GM20431 (cell line): ENCODE measurements around the gene NRSN2.
"Not testable (repeated sequence)": the region's sequence is repeated elsewhere in the genome, so short reads cannot be mapped to it uniquely, and the experiment has no call there.

Experiments
- in situ Hi-C: fragments of 300-500 bp; cut with MseI, MboI; formaldehyde crosslinking; loops from one replicate; pipeline ENCODE4 v1.15.0; 2020; ENCODE audit warnings: low sequenced_read_pairs; ENCODE audit not compliant: unreplicated experiment

The NRSN2 gene

DNA sequence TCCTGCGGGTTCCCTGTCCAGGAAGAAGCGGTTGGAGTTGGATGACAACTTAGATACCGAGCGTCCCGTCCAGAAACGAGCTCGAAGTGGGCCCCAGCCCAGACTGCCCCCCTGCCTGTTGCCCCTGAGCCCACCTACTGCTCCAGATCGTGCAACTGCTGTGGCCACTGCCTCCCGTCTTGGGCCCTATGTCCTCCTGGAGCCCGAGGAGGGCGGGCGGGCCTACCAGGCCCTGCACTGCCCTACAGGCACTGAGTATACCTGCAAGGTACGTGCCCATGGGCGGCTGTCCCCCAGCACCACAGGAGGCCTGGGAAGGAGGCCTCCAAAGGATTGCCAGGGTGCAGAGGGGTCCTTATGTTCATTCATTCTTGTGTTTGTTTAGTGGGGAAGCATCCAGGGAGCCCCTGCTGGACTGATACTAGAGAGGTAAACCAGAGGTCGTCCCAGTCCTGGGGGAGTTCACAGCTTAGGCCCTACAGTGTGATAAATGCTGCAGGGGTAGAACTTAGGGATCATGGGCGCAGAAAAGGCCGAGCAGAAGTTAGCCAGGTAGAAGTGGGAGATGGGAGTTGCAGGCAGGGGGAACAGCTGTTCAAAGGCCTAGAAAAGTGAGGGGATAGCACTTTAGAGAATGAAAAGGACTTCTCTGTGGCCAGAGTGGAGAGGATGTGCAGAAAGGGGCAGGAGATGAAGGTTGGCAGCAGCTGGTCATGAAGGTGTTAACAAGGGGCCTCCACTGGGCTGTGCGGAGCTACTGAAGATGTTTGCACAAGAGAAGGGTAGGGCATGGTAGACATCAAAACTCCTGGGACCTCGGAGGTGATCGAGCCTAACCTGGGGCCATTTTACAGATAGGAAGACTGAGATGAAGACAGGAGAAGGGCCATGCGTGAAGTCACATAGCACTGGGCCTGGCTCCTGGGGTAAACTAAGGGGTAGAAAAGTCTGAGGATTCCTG, 41.4 kb downstream of the NRSN2 start:
- in situ Hi-C loops = no loop called here

- in situ Hi-C loops = no loop called here
These were observed 42.3 kb downstream of the NRSN2 start for GRCh38 chr20:389220-389619.

DNA sequence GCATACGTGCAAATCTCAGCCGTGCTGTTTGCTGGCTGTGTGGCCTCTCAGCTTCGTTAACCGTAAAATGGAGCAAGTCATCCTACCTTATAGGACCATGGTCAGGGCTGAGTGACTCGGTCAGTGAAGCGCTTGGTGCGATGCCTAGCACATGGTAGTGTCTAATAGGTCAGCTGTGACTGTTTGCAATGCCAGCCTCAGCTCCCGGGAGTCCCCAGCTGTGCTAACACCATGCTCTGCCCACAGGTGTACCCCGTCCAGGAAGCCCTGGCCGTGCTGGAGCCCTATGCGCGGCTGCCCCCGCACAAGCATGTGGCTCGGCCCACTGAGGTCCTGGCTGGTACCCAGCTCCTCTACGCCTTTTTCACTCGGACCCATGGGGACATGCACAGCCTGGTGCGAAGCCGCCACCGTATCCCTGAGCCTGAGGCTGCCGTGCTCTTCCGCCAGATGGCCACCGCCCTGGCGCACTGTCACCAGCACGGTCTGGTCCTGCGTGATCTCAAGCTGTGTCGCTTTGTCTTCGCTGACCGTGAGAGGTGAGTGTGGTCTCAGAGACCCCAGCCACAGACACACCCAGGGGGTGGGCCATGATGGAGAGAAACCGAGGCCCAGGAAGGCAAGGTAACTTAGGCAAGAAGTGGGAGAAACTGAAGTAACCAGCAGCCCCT, 44.3 kb downstream of the NRSN2 start:
- in situ Hi-C loops = no loop called here

GRCh38 chr20:393296-393695, 46.4 kb downstream of the NRSN2 start:
- in situ Hi-C loops = not testable (repeated sequence)

DNA sequence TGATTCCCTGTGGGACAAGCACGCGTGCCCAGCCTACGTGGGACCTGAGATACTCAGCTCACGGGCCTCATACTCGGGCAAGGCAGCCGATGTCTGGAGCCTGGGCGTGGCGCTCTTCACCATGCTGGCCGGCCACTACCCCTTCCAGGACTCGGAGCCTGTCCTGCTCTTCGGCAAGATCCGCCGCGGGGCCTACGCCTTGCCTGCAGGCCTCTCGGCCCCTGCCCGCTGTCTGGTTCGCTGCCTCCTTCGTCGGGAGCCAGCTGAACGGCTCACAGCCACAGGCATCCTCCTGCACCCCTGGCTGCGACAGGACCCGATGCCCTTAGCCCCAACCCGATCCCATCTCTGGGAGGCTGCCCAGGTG, 49.3 kb downstream of the NRSN2 start:
- in situ Hi-C loops = no loop called here

GRCh38 chr20:396619-397431, 49.9 kb downstream of the NRSN2 start:
- in situ Hi-C loops = no loop called here

- in situ Hi-C loops = no loop called here
These were observed 50.7 kb downstream of the NRSN2 start for GRCh38 chr20:397432-398237.

DNA sequence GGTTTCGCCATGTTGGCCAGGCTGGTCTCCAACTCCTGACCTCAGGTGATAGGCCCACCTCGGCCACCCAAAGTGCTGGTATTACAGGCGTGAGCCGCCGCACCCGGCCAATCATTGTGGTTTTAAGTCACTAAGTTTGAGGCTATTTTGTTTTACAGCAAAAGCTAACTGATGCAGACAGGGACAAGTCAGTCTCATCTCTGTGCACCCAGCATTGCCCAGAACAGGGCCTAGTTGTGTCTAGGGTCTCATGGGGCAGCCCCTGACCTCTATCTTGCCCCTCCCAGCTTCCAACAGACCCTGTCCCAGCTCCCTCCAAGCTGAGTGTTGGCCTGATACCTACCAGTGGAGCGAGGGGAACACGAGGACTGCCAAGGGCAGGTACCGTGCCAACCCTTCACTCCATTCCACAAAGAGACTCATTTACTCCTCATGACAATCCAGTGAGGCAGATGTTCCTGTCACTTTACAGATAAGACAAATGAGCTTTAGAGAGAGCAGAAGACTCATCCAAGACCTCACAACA, 52.3 kb downstream of the NRSN2 start:
- in situ Hi-C loops = no loop called here

DNA sequence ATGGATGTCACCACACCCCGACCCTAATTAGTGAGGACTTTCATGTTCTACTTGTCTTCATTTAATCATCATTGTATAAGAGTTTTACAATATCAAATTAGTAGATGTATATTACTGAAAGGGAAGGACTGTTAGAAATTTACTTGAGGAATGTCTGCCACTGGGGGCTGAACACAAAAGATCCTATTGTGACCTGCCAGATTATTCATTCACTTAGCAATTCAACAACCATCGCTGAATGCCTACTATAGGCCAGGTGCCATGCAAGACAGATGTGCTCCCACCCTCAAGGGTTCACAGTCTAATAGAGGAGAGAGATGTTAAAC, 53.2 kb downstream of the NRSN2 start:
- in situ Hi-C loops = no loop called here

DNA sequence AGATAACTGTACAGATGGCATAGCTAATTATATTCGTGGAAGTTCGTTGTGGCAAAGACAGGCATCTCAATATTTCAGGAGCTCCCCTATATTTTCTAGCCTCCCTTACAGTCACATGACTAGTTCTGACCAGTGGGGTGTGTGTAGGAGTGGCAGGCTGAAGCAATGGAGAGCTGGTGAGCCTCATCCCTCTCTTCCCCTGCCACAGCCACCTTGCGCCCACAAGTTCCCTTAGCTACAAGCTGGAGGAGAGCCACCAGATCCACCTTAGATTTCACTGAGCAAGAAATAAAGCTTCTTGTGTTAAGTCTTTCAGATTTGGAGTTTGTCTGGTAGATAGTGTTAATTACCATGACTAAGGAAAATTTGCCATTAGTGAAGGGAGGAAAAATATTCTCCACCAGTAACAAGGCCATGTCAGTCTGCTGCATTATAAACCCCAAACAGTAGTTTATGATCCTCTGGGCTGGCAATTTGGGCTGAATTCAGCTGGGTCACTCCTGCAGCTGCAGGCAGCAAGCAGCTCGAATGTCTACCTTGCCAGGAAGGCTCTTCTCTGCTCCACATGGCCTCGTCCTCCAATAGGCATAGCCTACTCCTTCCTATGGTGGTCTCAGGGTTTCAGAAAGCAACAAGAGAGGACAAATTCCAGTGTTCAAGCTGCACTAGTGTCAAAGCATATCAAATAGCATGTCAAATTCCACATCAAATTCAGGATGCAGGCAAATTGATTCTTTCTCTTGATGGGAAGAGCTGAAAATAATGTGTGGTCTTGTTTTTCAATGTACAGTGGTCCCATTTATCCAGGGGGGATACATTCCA, 53.8 kb downstream of the NRSN2 start:
- in situ Hi-C loops = no loop called here

GRCh38 chr20:401682-402495, 55.0 kb downstream of the NRSN2 start:
- in situ Hi-C loops = no loop called here

- in situ Hi-C loops = no loop called here
These were observed 55.6 kb downstream of the NRSN2 start for GRCh38 chr20:402496-402885.

- in situ Hi-C loops = no loop called here
These were observed 56.1 kb downstream of the NRSN2 start for GRCh38 chr20:402898-403581.

DNA sequence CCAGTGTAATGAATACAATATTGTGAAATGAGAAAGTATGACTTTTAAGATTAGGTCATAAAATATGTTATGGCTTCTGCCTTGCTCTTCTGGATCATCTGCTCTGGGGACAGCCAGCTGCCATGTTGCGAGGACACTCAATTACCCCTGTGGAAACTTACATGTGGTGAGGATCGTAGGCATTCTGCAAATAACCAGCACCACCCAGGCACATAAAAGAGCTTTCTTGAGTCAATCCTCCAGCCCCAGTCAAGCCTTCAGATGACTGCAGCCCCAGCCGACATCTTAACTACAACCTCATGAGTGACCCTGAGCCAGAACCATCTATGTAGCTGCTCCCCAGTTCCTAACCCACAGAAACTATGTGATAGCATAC, 56.7 kb downstream of the NRSN2 start:
- in situ Hi-C loops = no loop called here

DNA sequence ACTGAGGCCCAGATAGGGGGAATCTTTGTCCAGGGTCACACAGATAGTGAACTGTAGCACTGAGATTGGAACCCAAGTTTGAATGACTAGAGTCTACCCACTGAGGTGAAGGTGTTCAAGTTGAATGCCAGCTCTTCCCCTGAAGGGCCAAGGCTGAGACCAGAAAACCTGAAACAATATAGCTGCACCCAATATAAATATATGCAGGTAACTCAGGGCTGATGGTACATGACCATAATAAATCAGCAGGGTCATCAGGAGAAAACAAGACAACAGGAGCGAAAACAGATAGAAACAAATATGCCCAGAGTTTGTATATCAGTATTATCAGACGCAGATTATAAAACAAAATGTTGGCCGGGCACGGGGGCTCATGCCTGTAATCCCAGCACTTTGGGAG, 57.2 kb downstream of the NRSN2 start:
- in situ Hi-C loops = no loop called here
